ENCODE measurements around the gene SERINC4. TPM values are rescaled to one million over a fixed set of nuclear protein-coding genes. Genes with fewer than 3 reads are reported as not detected.
A peak's percentile ranks its signal among the peaks of the same experiment; 100 is the strongest.
"Not testable (repeated sequence)": the region's sequence is repeated elsewhere in the genome, so short reads cannot be mapped to it uniquely, and the experiment has no call there.

SERINC4 gene
- total RNA-seq, 2 donors from 2014 or later = 0.31 to 0.61 TPM

- no peak for ATAC-seq
- Mint-ChIP-seq H3K27ac (no peak overlapping the region), H3K9me3 (no peaks in the 10 kb centered on the region), H3K36me3 (peaks cover 18 to 41% of the 10 kb centered on the region in 2 donors)
- no peak for DNase-seq (ENCODE audit: low spot score in 2 of 2)
Observed at GRCh38 chr15:43808435-43808950, 8.5 kb upstream of the SERINC4 start.

- H3K9me3 Mint-ChIP-seq; DNase-seq (ENCODE audit: low spot score in 2 of 2); ATAC-seq: not testable (repeated sequence)
- H3K36me3 Mint-ChIP-seq = peaks cover 37 to 64% of the 10 kb centered on the region in 2 donors
- H3K27ac Mint-ChIP-seq = peak overlapping the region in 1 of 2 donors; percentile 14
Observed at GRCh38 chr15:43802676-43803075, 2.7 kb upstream of the SERINC4 start.

- H3K9me3 Mint-ChIP-seq = no peaks in the 10 kb centered on the region
- H3K36me3 Mint-ChIP-seq = peaks cover 32 to 48% of the 10 kb centered on the region in 2 donors
- peak; percentile 85 to 87 for DNase-seq (ENCODE audit: low spot score in 2 of 2)
- ATAC-seq = peak; percentile 95 to 96
- peak within 1 kb of the TSS; percentile 91 to 99 for H3K27ac Mint-ChIP-seq
Observed at GRCh38 chr15:43800286-43801141, 494 bp upstream of the SERINC4 start, which contains the start of gene HYPK. Gene HYPK, plus strand, starts transcription at chr15:43800599. Its CDS starts 24 bp downstream, at chr15:43800623.

- Mint-ChIP-seq H3K36me3 (peaks cover 44 to 54% of the 10 kb centered on the region in 2 donors), H3K9me3 (no peaks in the 10 kb centered on the region), H3K27ac (peak overlapping the region; percentile 88 to 91)
- DNase-seq (ENCODE audit: low spot score in 2 of 2) (no peak), ATAC-seq (peak in 1 of 2 donors; percentile 4)
Observed at GRCh38 chr15:43799209-43799944, 643 bp downstream of the SERINC4 start.

- no peak for DNase-seq (ENCODE audit: low spot score in 2 of 2)
- H3K36me3 Mint-ChIP-seq = peaks cover 64 to 73% of the 10 kb centered on the region in 2 donors
- no peaks in the 10 kb centered on the region for H3K9me3 Mint-ChIP-seq
- peak overlapping the region in 1 of 2 donors; percentile 65 for H3K27ac Mint-ChIP-seq
- no peak for ATAC-seq
Observed at GRCh38 chr15:43796566-43796965, 3.5 kb downstream of the SERINC4 start.

- DNase-seq (ENCODE audit: low spot score in 2 of 2) (no peak), ATAC-seq (no peak)
- Mint-ChIP-seq H3K36me3 (peaks cover 58 to 67% of the 10 kb centered on the region in 2 donors), H3K9me3 (no peaks in the 10 kb centered on the region), H3K27ac (peak overlapping the region in 1 of 2 donors; percentile 2)
Observed at GRCh38 chr15:43795997-43796396, 4.0 kb downstream of the SERINC4 start.

GRCh38 chr15:43795197-43795596, 4.8 kb downstream of the SERINC4 start:
- ATAC-seq (no peak), DNase-seq (ENCODE audit: low spot score in 2 of 2) (no peak)
- Mint-ChIP-seq H3K27ac (peak overlapping the region; percentile 62 to 100), H3K36me3 (peaks cover 50 to 59% of the 10 kb centered on the region in 2 donors), H3K9me3 (no peaks in the 10 kb centered on the region)

GRCh38 chr15:43794269-43795037, 5.6 kb downstream of the SERINC4 start:
- DNase-seq (ENCODE audit: low spot score in 2 of 2) (no peak), ATAC-seq (no peak)
- Mint-ChIP-seq H3K36me3 (peaks cover 43 to 52% of the 10 kb centered on the region in 2 donors), H3K27ac (peak overlapping the region; percentile 89 to 100), H3K9me3 (no peaks in the 10 kb centered on the region)

- ATAC-seq (no peak), DNase-seq (ENCODE audit: low spot score in 2 of 2) (no peak)
- Mint-ChIP-seq H3K9me3 (no peaks in the 10 kb centered on the region), H3K36me3 (peaks cover 38 to 45% of the 10 kb centered on the region in 2 donors), H3K27ac (peak overlapping the region; percentile 98 to 100)
Observed at GRCh38 chr15:43793647-43794046, 6.4 kb downstream of the SERINC4 start.

GRCh38 chr15:43792761-43793476, 7.1 kb downstream of the SERINC4 start:
- no peaks in the 10 kb centered on the region for H3K9me3 Mint-ChIP-seq
- DNase-seq (ENCODE audit: low spot score in 2 of 2) (peak in 1 of 2 donors; percentile 22), ATAC-seq (peak in 1 of 2 donors; percentile 13)
- H3K27ac Mint-ChIP-seq = peak overlapping the region; percentile 98 to 100
- peaks cover 38% of the 10 kb centered on the region in 2 donors for H3K36me3 Mint-ChIP-seq

- peaks cover 38% of the 10 kb centered on the region in 2 donors for H3K36me3 Mint-ChIP-seq
- peak; percentile 90 to 98 for ATAC-seq
- H3K9me3 Mint-ChIP-seq = no peaks in the 10 kb centered on the region
- peak within 1 kb of the TSS; percentile 98 to 100 for H3K27ac Mint-ChIP-seq
- DNase-seq (ENCODE audit: low spot score in 2 of 2) = peak; percentile 99 to 100
Observed at GRCh38 chr15:43791993-43792760, 7.8 kb downstream of the SERINC4 start, which contains the start of gene SERF2. Gene SERF2, plus strand, starts transcription at chr15:43792320. Its CDS starts 57 bp downstream, at chr15:43792377.

- DNase-seq (ENCODE audit: low spot score in 2 of 2) (no peak), ATAC-seq (no peak)
- H3K9me3 Mint-ChIP-seq = no peaks in the 10 kb centered on the region
- peaks cover 24% of the 10 kb centered on the region in 2 donors for H3K36me3 Mint-ChIP-seq
- H3K27ac Mint-ChIP-seq = no peak overlapping the region
Observed at GRCh38 chr15:43789409-43789808, 10.6 kb downstream of the SERINC4 start.

GRCh38 chr15:43779016-43779415, 21.0 kb downstream of the SERINC4 start:
- ATAC-seq (no peak), DNase-seq (ENCODE audit: low spot score in 2 of 2) (no peak)
- Mint-ChIP-seq H3K9me3 (no peaks in the 10 kb centered on the region), H3K27ac (peak overlapping the region in 1 of 2 donors; percentile 8), H3K36me3 (no peaks in the 10 kb centered on the region)

- Mint-ChIP-seq H3K9me3 (no peaks in the 10 kb centered on the region), H3K36me3 (peaks cover 0 to under 1% of the 10 kb centered on the region in 2 donors), H3K27ac (peak overlapping the region; percentile 91 to 94)
- ATAC-seq (peak; percentile 85 to 90), DNase-seq (ENCODE audit: low spot score in 2 of 2) (peak; percentile 85 to 92)
Observed at GRCh38 chr15:43777267-43777914, 22.6 kb downstream of the SERINC4 start.

Data from activated naive CD4-positive, alpha-beta T cell treated with anti-CD3 and anti-CD28 coated beads, Interleukin-2, amount 50 U/mL, for 72 hours (primary cell).